ENCODE measurements around the gene LMF1. TPM values are rescaled to one million over a fixed set of nuclear protein-coding genes. Genes with fewer than 3 reads are reported as not detected.
A peak's percentile ranks its signal among the peaks of the same experiment; 100 is the strongest.

Gene LMF1
- total RNA-seq, 1 donor from 2014 or later: 26.0 TPM

GRCh38 chr16:920717-921116 lies 50.1 kb downstream of the LMF1 start:
- H3K27ac ChIP-seq: peak overlapping the region; percentile 53
- intact Hi-C loops (cut with DNase I): no loop called here
- TF ChIP-seq POLR2A (IDR thresholded peaks at IDR 0.05): no peak
- TF ChIP-seq CTCF (IDR thresholded peaks at IDR 0.05): no peak
- no peak for TF ChIP-seq POLR2AphosphoS5 (IDR thresholded peaks at IDR 0.05; ENCODE audit: insufficient read depth in 1 of 2, low read depth in 1 of 2)
- H3K27me3 ChIP-seq: no peaks in the 10 kb centered on the region
- H3K4me3 ChIP-seq: no peak overlapping the region
- no peak for DNase-seq (ENCODE audit: extremely low spot score in 2 of 2)
- H3K9me3 ChIP-seq: no peaks in the 10 kb centered on the region
- peaks cover 0 to 5% of the 10 kb centered on the region in 2 donors for H3K36me3 ChIP-seq
- no peaks in the 10 kb centered on the region for H3K4me1 ChIP-seq

- H3K4me3 ChIP-seq: no peak overlapping the region
- H3K9me3 ChIP-seq: no peaks in the 10 kb centered on the region
- no peak for DNase-seq (ENCODE audit: extremely low spot score in 2 of 2)
- TF ChIP-seq POLR2A (IDR thresholded peaks at IDR 0.05): no peak
- no peak for TF ChIP-seq CTCF (IDR thresholded peaks at IDR 0.05)
- intact Hi-C loops (cut with DNase I): no loop called here
- peaks cover 0 to 5% of the 10 kb centered on the region in 2 donors for H3K36me3 ChIP-seq
- no peaks in the 10 kb centered on the region for H3K27me3 ChIP-seq
- peak overlapping the region; percentile 53 for H3K27ac ChIP-seq
- H3K4me1 ChIP-seq: no peaks in the 10 kb centered on the region
Observed at GRCh38 chr16:920051-920681, 50.6 kb downstream of the LMF1 start.

- no peak overlapping the region for H3K4me3 ChIP-seq
- no peaks in the 10 kb centered on the region for H3K27me3 ChIP-seq
- peak overlapping the region; percentile 53 for H3K27ac ChIP-seq
- TF ChIP-seq CTCF (IDR thresholded peaks at IDR 0.05): no peak
- no peak for TF ChIP-seq POLR2AphosphoS5 (IDR thresholded peaks at IDR 0.05; ENCODE audit: insufficient read depth in 1 of 2, low read depth in 1 of 2)
- TF ChIP-seq POLR2A (IDR thresholded peaks at IDR 0.05): no peak
- peaks cover 0 to 5% of the 10 kb centered on the region in 2 donors for H3K36me3 ChIP-seq
- no peak for DNase-seq (ENCODE audit: extremely low spot score in 2 of 2)
- no peaks in the 10 kb centered on the region for H3K9me3 ChIP-seq
- H3K4me1 ChIP-seq: no peaks in the 10 kb centered on the region
- intact Hi-C loops (cut with DNase I): no loop called here
Observed at GRCh38 chr16:919658-920050, 51.1 kb downstream of the LMF1 start.

GRCh38 chr16:918741-919657 lies 51.8 kb downstream of the LMF1 start:
- Histone ChIP-seq H3K36me3 (peaks cover 0 to 5% of the 10 kb centered on the region in 2 donors), H3K4me1 (no peaks in the 10 kb centered on the region), H3K27me3 (no peaks in the 10 kb centered on the region), H3K4me3 (no peak overlapping the region), H3K9me3 (no peaks in the 10 kb centered on the region), H3K27ac (no peak overlapping the region)
- no peak for DNase-seq (ENCODE audit: extremely low spot score in 2 of 2)
- intact Hi-C loops (cut with DNase I): no loop called here
- TF ChIP-seq CTCF (IDR thresholded peaks at IDR 0.05): no peak
- no peak for TF ChIP-seq POLR2AphosphoS5 (IDR thresholded peaks at IDR 0.05; ENCODE audit: insufficient read depth in 1 of 2, low read depth in 1 of 2)
- no peak for TF ChIP-seq POLR2A (IDR thresholded peaks at IDR 0.05)

- Histone ChIP-seq H3K27ac (no peak overlapping the region), H3K36me3 (peaks cover 0 to 5% of the 10 kb centered on the region in 2 donors), H3K9me3 (no peaks in the 10 kb centered on the region), H3K27me3 (no peaks in the 10 kb centered on the region), H3K4me1 (no peaks in the 10 kb centered on the region), H3K4me3 (no peak overlapping the region)
- no peak for DNase-seq (ENCODE audit: extremely low spot score in 2 of 2)
- TF ChIP-seq POLR2A (IDR thresholded peaks at IDR 0.05): no peak
- TF ChIP-seq CTCF (IDR thresholded peaks at IDR 0.05): no peak
- intact Hi-C loops (cut with DNase I): no loop called here
Observed at GRCh38 chr16:918068-918467, 52.7 kb downstream of the LMF1 start.

All from vagina (tissue), 2 donors.